Embryonic facial prominence (tissue), 1 donor: Measurements from ENCODE around the gene RHCG.

ENCODE experiments used
- DNase-seq: peaks from one replicate; pipeline ENCODE4 v3.0.0-alpha.2; 2016; ENCODE audit errors: extremely low spot score

The RHCG gene

DNA sequence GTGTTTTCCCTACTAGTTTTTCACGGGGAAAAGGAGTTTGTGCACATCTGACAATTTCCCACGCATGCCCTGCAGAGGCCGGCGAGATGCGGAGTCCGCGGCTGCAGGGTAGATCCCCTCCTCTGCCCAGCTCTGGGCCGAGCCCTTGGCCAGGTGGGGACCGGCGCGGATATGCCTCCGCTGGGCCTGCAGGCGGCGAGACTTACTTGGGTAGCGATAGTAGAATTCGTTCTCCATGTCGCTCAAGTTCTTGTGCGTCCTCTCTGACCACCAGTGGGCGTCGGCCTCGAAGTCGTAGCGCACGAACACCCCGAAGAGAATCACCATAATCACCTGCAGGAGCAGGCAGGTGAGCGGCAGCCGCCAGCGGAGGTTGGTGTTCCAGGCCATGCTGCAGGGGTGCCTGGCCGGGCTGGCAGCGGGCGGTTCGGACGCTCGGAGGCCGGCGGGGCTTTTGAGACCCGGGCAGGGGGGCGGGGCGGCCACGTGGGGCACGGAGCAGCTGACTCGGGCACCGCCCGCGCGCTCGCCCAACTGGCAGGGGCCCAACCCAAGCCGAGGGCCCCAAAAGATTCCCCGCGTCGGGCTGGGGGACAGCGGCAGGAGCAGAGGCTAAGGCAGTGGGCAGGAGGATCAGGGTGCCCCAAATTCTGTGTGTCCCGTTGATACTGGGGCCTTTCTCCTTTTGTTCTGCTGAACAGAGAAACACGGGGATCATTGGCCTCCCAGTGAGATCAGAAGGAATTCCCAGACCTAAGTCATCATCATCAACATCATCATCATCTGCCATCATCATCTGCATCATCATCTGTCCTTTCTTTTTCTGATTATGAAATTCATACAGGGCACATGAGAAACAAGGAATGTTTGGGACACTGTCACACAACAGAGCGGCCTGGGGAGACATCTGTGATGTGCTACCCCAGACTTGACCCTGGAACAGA is at the start of gene RHCG:
RHCG (minus strand) TSS at position 429 of the 944 bp plus-strand sequence; CDS start at position 390, 39 bp downstream.
- no peak for DNase-seq

DNA sequence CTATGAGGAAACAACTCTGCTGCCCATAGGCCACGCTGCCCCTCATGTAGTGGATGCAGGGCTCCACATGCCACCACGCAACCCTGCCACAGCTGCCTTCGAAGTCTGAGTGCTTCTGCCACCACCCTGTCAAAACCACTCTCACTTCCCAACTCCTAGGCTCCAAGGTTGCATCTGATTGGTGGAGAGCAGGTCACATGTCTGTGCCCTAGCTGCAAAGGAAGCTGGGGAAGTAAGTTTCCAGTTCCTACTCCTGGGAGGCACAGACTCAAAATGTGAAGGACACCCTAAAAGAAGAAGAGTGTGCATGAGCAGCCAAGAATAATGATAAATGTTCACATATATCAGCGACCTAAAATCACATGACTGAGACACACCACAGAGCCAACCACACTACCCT is 47.0 kb upstream of the RHCG start:
- no peak for DNase-seq

DNA sequence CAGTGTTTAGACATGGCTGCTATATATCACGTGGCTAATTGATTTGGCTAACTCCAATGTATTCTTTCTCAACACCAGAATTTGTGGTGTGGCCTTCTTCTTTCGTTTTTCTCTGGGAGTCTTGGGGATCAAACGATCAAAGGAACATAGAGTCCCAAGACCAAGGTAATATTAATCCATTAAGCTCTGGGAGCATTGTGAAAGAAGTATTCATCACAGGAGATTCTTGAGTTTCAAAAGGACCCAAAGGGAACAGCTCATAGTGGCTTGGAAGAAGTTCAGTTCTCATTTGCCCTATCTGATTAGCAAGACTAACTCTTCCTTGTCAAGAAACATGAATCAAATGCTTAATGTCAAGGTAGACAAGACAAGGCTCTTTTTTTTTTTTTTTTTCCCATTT is 46.0 kb upstream of the RHCG start:
- no peak for DNase-seq

- DNase-seq = no peak
These were observed 42.6 kb upstream of the RHCG start for GRCh38 chr15:89539027-89539426.

GRCh38 chr15:89533861-89534544 is 37.6 kb upstream of the RHCG start:
- no peak for DNase-seq

- no peak for DNase-seq
These were observed 35.6 kb upstream of the RHCG start for GRCh38 chr15:89531796-89532537.

DNA sequence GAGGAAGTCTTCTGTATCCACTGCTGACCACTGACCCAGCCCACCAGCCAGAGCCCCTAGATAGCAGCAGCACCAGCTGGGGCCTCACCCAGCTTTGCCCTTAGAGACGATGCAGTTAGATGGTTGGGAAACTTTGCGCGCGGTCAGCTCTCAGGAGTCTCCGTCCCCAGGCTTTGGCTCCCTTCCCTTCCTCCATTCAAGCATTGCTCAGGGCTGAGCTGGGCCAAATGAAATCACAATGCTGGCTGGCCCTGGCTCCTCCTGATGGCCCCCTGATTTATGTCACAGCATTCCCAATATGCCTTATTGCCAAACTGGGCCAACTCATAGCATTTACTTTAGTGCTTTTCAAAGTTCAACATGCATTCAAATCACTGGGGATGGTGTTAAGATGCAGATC is 34.6 kb upstream of the RHCG start:
- no peak for DNase-seq

DNA sequence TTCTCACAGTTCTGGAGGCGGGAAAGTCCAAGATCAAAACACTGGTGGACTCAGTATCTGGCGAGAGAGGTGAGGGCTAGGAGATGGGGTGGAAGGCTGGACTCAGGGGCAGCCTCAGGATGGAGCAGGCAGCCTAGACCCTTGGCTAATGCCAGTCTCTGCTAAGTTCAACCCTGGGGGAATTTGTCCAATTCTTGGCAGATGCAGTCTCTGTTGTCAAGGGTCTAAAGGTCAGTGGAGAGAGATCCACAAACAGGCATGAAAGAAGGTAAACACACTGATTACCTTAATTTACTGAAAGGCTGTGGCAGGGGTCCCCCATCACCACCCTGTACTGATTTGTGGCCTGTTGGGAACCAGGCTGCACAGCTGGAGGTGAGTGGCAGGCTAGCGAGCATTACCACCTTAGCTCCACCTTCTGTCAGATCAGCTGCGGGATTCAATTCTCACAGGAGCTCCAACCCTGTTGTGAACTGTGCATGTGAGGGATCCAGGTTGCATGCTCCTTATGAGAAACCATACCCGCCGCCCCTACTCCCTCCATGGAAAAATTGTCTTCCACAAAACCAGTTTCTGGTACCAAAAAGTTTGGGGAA is 32.5 kb upstream of the RHCG start:
- DNase-seq = no peak

DNA sequence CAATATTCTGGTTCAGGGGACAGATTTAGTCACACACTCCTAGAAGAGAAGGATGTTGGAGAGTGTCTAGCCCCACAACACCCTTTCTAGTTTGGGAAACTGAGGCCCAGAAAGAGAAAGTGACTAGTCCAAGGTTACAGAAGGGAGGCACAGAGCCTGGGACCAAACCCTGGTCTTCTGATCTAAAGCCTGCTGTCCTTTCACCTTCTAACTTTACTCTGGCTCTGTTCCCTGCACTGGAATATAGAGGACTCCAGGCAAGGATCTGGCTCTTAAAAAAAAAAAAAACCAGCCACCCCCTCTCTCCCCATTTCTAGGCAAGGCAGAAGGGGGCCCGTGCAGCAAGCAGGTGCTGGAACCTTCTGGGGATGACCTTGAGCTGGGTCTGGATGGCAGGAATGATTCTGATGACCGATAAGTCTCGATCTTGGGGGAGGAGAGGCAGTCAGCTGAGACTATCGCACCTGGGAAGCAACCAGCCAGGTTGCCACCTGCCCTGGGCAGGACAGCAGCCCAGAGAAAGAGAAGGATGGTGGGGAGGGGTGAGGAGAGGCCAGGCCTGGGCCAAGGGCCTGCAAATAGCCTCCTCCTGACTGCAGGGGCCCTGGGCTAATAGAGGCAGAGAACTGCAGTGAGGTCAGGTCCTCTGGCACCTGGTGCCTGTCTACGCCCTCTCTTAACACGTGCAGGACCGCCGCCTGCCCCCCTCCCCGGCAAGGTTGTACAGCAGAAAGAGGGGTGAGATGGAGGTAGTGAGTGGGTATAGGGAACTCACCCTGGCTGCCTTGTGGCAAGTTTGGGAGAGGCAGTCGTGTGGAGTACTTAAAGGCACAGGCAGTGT is 30.4 kb upstream of the RHCG start:
- DNase-seq = no peak

GRCh38 chr15:89526181-89526580 is 29.8 kb upstream of the RHCG start:
- no peak for DNase-seq

DNA sequence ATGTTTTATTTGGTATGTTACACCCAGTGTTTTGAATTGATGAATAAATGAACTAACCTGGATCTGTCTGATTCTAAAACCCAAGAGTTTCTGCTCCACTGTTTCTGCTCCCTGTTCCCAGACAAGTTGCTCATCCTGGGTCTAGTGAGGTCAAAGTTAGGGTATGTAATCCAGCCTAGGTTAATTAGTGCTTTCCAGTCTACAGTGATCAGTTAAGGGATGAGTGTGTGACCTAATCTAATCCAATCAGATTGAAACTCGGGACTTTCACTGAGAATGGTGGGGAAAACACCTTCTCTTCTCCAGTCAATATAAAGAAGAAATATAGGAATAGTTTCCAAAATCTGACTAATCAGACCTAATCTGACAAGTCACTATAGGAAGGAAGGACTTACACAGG is 27.8 kb upstream of the RHCG start:
- DNase-seq = no peak

GRCh38 chr15:89523101-89523500 is 26.7 kb upstream of the RHCG start:
- no peak for DNase-seq

- DNase-seq = no peak
These were observed 25.2 kb upstream of the RHCG start for GRCh38 chr15:89521605-89522004.

- no peak for DNase-seq
These were observed 19.1 kb upstream of the RHCG start for GRCh38 chr15:89515477-89515876.

GRCh38 chr15:89514596-89515406 is 18.4 kb upstream of the RHCG start:
- no peak for DNase-seq

GRCh38 chr15:89514186-89514585 is 17.8 kb upstream of the RHCG start:
- no peak for DNase-seq

- no peak for DNase-seq
These were observed 16.9 kb upstream of the RHCG start for GRCh38 chr15:89513284-89513683.

GRCh38 chr15:89512631-89513030 is 16.2 kb upstream of the RHCG start:
- DNase-seq = no peak

GRCh38 chr15:89506026-89506686 is 9.8 kb upstream of the RHCG start:
- no peak for DNase-seq

GRCh38 chr15:89504166-89504565 is 7.8 kb upstream of the RHCG start:
- DNase-seq = no peak
